COR-L47 (cell line): ENCODE results near the gene CHN1.
A peak's percentile ranks its signal among the peaks of the same experiment; 100 is the strongest.

Experiments used
- DNase-seq: peaks from one replicate; lab custom pipeline; 2025; lab: John Stamatoyannopoulos, UW

Gene CHN1

DNA sequence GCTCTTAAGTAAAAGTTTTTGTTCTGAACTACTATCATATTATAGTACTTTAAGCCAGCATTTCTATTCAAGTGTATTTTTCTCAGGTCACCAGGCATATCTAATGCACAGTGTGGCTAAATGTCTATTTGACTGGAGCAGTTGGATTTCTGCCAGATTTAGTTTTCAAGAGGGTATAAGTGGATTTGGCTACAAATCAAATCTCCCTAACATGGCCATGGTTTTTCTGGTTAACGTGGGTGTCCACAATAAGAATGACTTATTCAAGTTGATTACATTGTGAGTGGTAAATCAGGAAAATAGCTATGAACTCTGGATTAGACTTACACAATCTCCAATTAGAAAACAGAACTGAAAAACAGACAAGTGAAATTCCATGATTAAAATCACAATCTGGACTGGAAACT, 5.7 kb upstream of the CHN1 start:
- peak; percentile 93 for DNase-seq

GRCh38 chr2:175009917-175010621, 4.9 kb upstream of the CHN1 start:
- no peak for DNase-seq

DNA sequence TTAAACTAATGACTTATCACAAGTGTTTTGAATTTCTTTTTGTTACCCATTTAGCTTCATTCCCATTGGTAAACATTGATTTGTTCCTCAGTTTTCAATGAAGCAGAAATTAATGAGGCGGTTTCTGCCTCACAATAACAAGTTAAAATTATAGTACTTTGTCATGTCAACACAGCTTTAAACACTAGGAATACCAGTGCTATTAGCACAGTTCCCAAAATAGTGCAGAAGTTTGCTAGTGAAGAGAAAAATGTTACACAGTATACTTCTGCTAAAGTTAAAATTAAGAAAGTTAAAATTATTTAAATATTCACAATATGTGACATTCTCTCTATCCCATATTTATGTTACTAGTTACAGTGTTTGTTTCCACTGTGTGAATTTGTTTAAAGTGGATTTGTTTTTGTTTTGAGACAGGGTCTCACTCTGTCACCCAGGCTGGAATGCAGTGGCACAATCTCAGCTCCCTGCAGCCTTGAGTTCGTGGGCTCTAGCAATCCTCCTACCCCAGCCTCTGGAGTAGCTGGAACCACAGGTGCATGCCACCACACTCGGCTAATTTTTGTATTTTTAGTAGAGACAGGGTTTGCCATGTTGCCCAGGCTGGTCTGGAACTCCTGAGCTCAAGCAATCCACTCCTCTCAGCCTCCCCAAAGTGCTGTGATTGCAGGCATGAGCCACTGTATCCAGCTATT, 3.8 kb upstream of the CHN1 start:
- DNase-seq: peak; percentile 22

DNA sequence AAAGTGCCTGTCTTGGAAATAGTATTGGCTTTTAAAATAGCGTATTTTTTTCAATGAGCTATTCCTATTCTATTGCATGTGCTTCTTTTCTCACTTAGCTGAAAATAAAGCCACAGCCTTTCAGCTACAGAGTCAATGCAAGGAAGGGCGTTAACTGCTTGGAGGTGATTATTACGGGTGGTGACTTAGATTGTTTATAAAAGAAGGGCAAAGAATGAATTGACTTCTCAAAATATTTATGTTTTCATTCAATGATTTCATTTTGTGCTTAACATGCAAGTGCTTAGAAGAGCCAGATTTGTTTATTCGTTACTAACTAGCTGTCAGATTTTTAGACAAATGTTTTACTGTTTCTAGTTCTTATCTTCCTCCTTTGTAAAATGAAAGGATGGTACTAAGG, 2.8 kb upstream of the CHN1 start:
- DNase-seq: no peak

DNA sequence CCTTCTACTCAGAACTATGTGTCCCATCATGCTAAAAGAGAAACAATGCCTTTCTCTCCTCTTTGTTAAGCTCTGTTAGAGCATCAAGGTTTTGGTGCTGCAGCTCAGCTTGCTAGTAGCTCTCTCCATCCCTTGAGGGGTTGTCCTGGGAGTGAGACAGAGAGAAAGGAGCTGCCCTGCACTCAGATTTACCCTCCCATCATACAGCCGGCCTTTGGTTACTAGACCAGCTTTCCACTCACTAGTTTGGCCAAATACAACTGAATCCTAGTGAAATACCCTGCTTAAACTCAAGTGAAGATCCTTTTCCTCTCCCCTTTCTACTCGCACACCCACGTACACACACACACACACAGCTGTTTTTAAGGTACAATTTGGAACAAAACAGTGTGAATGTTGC, 2.3 kb upstream of the CHN1 start:
- DNase-seq: no peak

DNA sequence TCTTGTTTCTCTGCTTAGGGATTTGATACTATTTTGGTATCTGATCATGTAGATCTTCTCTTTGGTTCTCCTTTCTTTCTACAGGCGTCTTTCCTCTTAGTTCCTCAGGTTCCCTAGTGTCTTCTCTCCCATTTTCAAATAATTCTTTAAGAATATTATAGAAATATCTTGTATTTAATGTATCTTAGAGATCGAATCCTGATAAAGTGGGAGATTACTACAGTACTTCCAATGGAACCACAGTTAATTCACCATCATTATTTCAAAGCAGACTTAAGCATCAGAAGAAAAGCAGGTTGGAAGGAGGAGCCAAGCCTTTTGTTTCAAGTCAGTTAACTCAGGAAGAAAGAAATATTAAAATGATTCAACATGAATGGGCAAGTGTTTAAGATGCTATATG, 1.1 kb upstream of the CHN1 start:
- DNase-seq: no peak

- DNase-seq: no peak
Measured at GRCh38 chr2:175005733-175006264, 618 bp upstream of the CHN1 start.

GRCh38 chr2:175004730-175004979, 526 bp downstream of the CHN1 start:
- DNase-seq: no peak

DNA sequence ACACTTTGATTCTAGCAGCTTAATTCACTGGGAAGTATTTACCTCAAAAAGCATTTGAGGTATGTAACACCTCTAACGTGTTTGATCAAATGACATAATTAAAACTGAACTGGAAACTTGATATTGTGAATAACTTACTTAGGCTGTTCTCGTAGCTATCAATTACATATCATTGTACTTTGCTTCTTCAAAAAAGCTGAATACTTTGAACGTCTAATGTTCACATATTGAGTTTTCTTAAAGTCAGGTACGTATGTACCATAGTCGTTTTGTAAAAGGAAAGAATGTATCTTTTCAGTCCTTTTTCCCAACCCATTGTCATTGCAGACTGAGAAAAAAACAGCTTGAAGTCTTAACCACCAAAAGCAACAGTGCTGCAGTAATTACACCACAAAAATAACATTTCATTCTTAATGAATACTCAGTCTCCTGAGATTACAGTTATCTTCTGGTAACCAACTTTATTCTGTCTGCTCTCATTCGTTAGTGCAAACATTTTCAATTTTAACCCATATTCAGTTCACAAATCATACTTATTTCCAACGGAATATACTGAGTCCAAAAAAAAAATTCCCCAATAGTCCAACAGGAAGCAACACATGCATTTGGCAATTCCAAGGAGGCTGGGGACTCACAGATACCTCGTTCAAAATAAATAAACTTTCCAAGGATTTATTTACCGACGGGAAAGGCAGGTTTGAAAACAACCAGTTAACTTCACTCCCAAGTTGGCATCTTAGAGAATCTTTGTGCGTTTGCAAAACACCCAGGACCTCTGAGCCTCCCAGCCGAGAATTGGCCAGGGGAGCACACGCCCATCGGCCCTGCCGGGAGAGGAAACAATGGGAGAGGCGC, 1.1 kb downstream of the CHN1 start:
- peak; percentile 33 for DNase-seq

- DNase-seq: no peak
Measured at GRCh38 chr2:175002547-175003274, 2.5 kb downstream of the CHN1 start.

- DNase-seq: no peak
Measured at GRCh38 chr2:175001566-175001965, 3.6 kb downstream of the CHN1 start.

DNA sequence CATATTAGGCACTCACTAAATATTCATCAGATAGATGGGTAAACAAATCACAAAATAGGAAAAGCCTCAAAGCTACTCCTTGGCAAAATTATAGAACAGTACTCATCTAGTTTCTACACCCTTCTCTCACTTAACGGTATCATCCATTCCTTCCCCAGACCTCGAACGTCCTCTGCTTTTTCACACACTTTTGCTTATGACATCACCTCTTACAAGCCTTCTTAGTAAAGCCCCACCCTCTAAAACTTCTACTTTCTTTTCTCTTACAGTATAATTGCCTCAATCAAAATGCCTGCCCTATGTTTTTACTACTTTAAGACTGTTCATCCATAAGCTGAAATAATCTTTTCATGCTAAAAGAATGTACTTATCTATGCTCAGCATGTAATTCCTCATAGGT, 8.1 kb downstream of the CHN1 start:
- no peak for DNase-seq

DNA sequence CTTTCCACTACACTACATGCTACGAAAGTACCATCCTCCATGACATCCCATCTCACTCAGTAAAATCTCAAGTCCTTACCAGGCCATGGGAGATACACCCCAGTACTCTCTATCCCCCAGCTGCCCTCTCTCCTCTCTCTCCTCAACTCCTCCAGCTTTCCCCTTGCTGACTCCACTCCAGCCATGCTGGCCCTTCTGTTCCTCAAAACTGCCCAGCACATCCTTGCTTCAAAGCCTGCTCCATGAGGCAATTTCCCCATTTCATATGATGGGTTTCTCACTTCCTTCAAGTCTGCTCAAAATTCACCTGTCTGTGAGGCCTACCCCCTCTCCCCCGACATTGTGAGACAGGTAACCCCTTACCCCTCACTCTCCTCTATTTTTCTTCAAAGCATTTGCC, 8.6 kb downstream of the CHN1 start:
- no peak for DNase-seq

- no peak for DNase-seq
Measured at GRCh38 chr2:174994381-174994780, 10.8 kb downstream of the CHN1 start.

- no peak for DNase-seq
Measured at GRCh38 chr2:174992886-174993285, 12.3 kb downstream of the CHN1 start.

DNA sequence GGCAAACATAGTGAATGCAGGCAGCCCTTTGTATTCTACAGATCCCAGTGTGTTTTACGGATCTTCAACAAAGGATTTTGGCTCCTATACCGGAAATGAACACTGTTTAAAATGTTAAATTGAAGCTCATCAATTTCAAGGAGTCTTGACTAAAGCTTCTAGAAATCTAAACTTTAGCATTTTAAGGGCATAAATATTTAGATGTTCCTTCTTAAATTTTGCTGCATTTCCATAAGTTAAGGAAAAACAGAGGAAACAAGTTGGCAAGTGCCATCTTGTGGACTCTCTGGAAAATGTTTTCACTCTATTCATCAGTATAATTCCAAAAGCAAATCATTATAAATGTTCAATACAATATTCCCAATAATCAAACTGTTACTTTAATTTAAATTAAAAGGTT, 19.6 kb downstream of the CHN1 start:
- no peak for DNase-seq

GRCh38 chr2:174984561-174984960, 20.6 kb downstream of the CHN1 start:
- no peak for DNase-seq

GRCh38 chr2:174981331-174981730, 23.9 kb downstream of the CHN1 start:
- no peak for DNase-seq

- no peak for DNase-seq
Measured at GRCh38 chr2:174979996-174980395, 25.2 kb downstream of the CHN1 start.

DNA sequence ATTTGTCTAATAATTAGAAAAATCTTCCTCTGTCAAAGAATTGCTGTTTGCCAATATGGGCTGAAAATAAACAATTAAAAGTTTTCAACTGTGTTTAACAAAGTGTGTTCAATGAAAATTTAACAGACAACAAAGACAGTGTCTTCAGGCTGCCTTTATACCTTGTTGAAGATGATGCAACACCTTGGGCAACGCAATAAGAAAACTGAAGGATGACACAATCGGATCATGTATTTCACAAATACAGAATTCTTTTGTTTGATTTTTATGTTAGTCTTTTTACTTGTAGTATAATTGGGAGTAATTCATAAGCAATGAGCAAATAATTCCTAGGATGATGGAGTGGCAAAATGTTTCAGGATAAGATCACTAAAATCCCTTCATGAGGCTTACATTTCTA, 27.8 kb downstream of the CHN1 start:
- no peak for DNase-seq

DNA sequence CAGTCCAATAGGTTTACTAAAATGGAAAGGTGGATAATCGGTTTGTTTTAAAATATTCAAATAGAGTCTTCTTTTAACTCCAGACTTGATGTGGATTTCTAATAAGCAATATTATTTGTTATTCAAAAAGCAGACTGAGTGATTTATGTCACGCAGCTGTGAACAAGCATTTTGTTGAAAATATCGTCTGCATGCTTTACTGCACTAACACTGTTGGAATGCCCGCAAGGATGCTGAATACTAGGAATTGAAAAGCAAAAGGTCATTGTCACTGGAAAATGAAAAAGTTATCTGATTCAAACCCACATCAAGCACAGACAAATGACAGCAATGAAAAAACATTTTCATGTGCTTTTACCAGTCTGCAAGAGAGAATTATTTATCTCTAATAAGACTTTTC, 31.1 kb downstream of the CHN1 start:
- DNase-seq: no peak

DNA sequence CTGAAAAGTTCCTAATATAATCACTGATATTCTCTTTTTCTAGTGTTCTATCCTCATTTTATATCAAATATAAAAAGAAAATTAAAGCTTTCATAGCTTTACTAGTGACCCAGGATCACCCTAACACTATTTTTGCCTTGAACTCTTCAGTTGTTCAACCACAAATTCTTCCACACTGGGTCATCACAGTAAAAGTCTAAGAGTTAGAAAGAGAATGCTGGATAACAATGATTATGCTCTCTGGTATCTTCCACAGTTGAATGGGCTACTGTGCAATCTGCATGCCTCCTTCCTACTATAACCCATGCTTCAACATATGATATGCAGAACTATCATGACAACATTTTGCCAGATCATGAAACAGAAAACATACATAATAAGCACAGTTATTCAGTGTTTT, 32.3 kb downstream of the CHN1 start:
- DNase-seq: no peak
